ENCODE measurements around the gene PDXP. TPM values are rescaled to one million over a fixed set of nuclear protein-coding genes. Genes with fewer than 3 reads are reported as not detected.

PDXP gene
- total RNA-seq, 1 experiment from 2014 or later = 60.9 TPM

DNA sequence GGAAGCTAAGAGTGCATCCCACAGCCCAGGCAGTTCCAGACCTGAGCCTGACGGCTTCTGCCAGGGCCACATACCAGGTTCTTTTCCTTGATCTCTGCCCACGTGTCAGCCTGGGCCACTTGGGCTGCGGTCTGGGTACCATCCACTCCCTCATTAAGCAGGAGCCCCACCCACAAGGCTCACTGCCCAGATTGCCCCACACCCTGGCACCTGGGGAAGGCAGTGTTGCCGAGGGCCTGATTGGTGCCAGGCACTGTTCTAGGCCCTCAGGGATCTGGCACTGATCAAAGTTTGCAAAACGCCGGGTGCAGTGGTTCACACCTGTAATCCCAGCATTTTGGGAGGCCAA, 34.5 kb upstream of the PDXP start:
- H3K36me3 ChIP-seq (replicated peaks; ENCODE audit: control insufficient read depth, insufficient read depth, low read length) = peaks cover 32% of the 10 kb centered on the region
- H3K27me3 ChIP-seq (ENCODE audit: control insufficient read depth, insufficient read depth, low read length) = no peaks in the 10 kb centered on the region
- DNase-seq = no peak
- no peak overlapping the region for H3K4me3 ChIP-seq (ENCODE audit: insufficient read depth, low read depth, low read length)

DNA sequence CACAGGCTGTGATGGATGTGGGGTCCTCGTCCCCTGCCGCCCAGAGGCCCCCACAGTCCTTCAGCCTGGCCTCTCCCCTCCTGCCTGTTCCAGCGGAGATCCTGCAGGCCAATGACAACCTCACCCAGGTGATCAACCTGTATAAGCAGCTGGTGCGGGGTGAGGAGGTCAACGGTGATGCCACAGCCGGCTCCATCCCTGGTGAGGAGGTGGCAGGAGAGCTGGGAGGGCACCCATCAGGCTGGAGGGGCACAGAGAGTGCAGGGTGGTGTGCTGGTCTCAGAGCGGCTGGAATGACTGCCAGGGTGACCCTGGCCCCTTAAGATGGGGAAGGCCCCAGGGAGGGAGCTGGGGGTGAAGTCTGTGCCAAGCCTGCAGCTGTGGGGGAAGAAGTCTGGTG, 33.6 kb upstream of the PDXP start:
- no peak for DNase-seq
- Histone ChIP-seq H3K27me3 (ENCODE audit: control insufficient read depth, insufficient read depth, low read length) (no peaks in the 10 kb centered on the region), H3K4me3 (ENCODE audit: insufficient read depth, low read depth, low read length) (no peak overlapping the region), H3K36me3 (replicated peaks; ENCODE audit: control insufficient read depth, insufficient read depth, low read length) (peaks cover 33% of the 10 kb centered on the region)

DNA sequence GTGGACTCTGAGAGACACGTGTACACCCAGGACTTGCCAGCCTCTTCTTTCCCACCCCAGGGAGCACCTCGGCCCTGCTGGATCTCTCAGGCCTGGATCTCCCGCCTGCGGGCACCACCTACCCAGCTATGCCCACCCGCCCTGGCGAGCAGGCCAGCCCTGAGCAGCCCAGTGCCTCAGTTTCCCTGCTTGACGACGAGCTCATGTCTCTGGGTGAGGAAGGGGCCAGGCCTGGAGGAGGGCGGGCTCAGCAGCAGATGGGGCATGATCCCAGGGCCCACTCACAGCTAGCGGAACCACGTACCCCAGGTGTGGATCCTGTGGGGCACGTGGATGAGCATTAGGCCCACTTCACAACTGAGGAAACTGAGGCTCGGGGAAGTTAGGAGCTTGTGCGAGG, 32.8 kb upstream of the PDXP start:
- no peak for DNase-seq
- no peaks in the 10 kb centered on the region for H3K27me3 ChIP-seq (ENCODE audit: control insufficient read depth, insufficient read depth, low read length)
- no peak overlapping the region for H3K4me3 ChIP-seq (ENCODE audit: insufficient read depth, low read depth, low read length)
- H3K36me3 ChIP-seq (replicated peaks; ENCODE audit: control insufficient read depth, insufficient read depth, low read length) = peaks cover 28% of the 10 kb centered on the region

DNA sequence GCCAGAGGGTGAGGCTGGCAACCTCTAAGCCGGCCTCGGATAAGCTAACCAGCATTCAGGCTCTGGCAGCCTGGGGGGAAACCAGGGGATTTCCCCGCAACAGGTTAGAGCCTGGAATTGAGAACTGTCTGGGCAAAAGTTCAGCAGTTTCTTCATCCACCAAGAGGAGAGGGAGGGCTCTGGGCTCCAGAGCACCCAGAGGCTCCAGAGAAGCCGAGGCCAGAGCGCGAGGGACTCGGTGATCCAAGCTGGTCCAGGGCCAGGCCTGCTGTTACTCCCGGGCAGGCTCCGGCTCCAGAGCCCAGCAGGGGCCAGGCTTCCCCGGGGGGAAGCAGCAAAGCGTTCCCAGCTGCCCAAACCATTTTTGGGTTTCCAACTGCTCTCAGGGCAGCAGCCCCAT, 32.4 kb upstream of the PDXP start:
- H3K4me3 ChIP-seq (ENCODE audit: insufficient read depth, low read depth, low read length) = no peak overlapping the region
- peak; percentile 68 for DNase-seq
- H3K27me3 ChIP-seq (ENCODE audit: control insufficient read depth, insufficient read depth, low read length) = no peaks in the 10 kb centered on the region
- H3K36me3 ChIP-seq (replicated peaks; ENCODE audit: control insufficient read depth, insufficient read depth, low read length) = peaks cover 28% of the 10 kb centered on the region

DNA sequence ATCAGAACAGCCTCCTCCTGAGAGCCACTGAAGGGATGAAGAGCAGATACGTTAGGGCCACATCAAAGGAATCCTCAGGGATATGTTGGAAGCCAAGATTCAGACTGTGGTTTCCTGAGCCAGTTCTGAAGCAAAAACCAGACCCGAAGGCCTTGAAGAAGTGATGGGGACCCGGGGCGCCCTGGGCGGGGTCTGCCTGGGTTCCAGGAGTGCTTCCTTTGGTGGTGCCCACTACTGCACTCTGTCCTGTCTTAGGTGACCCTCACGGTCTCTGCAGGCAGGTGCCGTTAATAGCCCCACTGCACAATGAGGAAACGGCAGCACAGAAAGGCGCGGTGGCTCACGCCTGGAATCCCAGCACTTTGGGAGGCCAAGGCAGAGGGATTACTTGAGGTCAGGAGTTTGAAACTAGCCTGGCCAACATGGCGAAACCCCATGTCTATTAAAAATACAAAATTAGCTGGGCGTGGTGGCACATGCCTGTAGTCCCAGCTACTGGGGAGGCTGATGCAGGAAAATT, 31.9 kb upstream of the PDXP start:
- H3K27me3 ChIP-seq (ENCODE audit: control insufficient read depth, insufficient read depth, low read length) = no peaks in the 10 kb centered on the region
- H3K4me3 ChIP-seq (ENCODE audit: insufficient read depth, low read depth, low read length) = no peak overlapping the region
- DNase-seq = no peak
- peaks cover 26% of the 10 kb centered on the region for H3K36me3 ChIP-seq (replicated peaks; ENCODE audit: control insufficient read depth, insufficient read depth, low read length)

DNA sequence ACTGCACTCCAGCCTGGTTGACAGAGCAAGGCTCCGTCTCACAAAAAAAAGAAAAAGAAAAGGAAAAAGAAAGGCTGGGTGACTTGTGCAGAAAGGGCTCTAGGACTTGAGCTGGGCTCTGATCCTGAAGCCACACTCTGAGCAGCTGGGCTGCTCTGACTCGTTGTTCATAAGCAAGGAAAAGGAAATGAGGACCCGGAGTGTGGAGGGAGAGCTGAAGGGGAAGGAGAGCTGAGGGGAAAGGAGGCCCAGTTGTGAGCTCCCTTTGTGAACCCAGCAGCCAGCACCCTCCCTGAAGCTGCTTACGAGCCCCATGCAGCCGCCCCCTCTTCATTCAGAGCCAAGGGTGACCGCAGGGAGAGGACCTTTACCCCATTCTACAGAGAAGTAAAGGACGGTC, 31.4 kb upstream of the PDXP start:
- Histone ChIP-seq H3K4me3 (ENCODE audit: insufficient read depth, low read depth, low read length) (no peak overlapping the region), H3K36me3 (replicated peaks; ENCODE audit: control insufficient read depth, insufficient read depth, low read length) (peaks cover 26% of the 10 kb centered on the region), H3K27me3 (ENCODE audit: control insufficient read depth, insufficient read depth, low read length) (no peaks in the 10 kb centered on the region)
- DNase-seq = no peak

DNA sequence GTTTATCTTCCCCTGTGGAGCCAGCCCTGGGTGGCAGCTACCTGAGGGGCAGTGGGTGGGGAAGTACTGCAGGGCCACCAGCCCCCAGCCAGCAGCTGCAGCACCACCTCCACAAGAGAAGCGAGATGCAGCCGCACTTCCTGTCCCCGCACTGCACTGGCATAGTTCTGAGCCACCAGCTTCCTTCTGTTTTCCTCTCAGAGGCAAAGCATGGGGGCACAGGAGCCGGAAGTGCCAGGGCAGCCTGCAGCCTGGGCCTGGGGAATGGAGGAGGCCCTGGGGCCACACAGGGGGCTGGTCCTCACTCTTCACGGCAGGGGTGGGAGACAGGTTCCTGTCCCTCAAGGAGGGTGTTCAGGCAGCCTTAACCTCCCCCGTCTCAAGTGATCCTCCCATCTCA, 31.0 kb upstream of the PDXP start:
- DNase-seq = no peak
- Histone ChIP-seq H3K4me3 (ENCODE audit: insufficient read depth, low read depth, low read length) (no peak overlapping the region), H3K36me3 (replicated peaks; ENCODE audit: control insufficient read depth, insufficient read depth, low read length) (peaks cover 27% of the 10 kb centered on the region), H3K27me3 (ENCODE audit: control insufficient read depth, insufficient read depth, low read length) (no peaks in the 10 kb centered on the region)

DNA sequence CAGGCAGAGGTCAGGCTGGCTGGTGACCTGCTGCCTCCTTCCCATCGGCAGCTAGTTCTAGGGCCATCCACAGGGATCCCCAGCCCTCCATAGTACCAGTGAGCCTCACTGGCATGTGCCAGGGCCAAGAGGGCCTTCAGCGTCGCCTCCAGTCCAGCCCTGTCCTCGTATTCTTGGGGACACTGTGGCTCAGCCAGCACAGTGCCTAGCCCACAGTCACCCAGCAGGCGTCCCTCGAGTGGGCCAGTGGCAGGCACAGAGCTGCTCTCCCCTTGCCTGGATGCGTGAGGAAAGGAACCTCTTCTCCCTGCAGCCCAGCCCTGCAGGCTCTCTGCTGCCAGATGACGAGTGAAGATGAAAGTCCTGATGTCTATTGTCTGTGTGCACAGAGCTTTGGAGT, 29.7 kb upstream of the PDXP start:
- Histone ChIP-seq H3K36me3 (replicated peaks; ENCODE audit: control insufficient read depth, insufficient read depth, low read length) (peaks cover 24% of the 10 kb centered on the region), H3K4me3 (ENCODE audit: insufficient read depth, low read depth, low read length) (no peak overlapping the region), H3K27me3 (ENCODE audit: control insufficient read depth, insufficient read depth, low read length) (no peaks in the 10 kb centered on the region)
- no peak for DNase-seq

DNA sequence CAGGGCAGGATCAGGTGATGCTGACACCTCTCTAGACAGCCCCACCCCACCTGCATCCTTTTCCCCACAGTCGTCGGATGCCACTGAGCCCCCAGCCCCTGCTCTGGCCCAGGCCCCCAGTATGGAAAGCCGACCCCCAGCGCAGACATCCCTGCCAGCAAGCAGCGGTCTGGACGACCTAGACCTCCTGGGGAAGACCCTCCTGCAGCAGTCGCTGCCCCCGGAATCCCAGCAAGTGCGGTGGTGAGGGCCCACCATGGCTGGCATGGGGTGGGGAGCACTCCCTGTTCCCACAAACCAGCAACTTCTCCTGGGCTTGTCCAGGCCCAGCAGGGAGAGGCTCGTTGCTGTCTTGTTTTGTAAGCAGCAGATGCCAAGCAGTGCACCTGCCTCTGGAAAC, 28.6 kb upstream of the PDXP start:
- Histone ChIP-seq H3K27me3 (ENCODE audit: control insufficient read depth, insufficient read depth, low read length) (no peaks in the 10 kb centered on the region), H3K4me3 (ENCODE audit: insufficient read depth, low read depth, low read length) (no peak overlapping the region), H3K36me3 (replicated peaks; ENCODE audit: control insufficient read depth, insufficient read depth, low read length) (peaks cover 16% of the 10 kb centered on the region)
- DNase-seq = no peak

DNA sequence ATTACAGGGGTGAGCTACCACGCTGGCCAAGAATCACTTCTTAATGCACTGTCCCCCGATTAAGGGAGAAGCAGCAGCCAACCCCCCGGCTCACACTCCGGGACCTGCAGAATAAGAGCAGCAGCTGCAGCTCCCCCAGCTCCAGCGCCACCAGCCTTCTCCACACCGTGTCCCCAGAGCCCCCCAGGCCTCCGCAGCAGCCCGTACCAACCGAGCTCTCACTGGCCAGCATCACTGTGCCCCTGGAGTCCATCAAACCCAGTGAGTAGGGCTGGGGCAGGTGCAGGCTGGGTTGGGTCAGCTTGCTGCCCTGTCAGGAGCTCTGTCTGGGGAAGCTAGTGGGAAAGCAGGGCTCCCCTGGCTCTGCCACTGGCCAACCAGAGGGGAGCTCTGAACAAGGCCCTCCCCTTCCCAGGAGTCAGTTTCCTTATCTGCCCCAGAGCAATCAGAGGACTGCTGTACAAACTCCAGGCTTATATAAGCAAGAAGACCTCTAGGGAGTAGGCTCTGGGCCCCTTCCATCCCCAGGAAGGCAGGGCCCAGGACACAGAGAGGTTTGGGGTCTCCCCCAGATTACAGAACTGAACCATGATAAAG, 27.6 kb upstream of the PDXP start:
- Histone ChIP-seq H3K4me3 (ENCODE audit: insufficient read depth, low read depth, low read length) (no peak overlapping the region), H3K27me3 (ENCODE audit: control insufficient read depth, insufficient read depth, low read length) (no peaks in the 10 kb centered on the region), H3K36me3 (replicated peaks; ENCODE audit: control insufficient read depth, insufficient read depth, low read length) (peaks cover 12% of the 10 kb centered on the region)
- DNase-seq = peak; percentile 63

DNA sequence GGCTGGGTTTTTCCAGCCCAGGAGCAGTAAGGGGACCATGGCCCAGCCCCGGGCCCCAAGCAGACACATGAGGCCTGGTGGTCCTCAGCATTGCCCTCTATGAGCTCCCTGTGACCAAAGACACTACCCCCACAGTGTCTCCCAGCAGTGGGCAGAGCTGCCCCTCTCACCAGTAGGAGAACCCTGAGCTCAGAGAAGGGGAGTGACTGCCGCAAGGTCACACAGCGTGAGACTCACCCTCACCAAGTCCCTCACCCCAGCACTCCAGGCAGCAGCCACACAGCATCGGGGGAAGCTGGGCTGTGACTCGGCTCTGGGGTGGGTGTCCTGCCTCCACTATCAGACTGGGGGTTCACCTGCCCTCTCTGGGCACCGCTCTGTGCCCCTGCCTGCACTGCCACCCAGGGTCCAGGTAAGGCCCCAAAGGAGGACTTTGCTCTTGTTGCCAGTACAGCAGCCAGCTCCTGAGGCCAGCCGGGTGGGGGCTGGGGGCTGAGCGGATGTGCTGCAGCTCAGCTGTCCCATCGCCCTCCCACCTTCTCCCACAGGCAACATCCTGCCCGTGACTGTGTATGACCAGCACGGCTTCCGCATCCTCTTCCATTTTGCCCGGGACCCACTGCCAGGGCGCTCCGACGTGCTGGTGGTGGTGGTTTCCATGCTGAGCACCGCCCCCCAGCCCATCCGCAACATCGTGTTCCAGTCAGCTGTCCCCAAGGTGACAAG, 26.9 kb upstream of the PDXP start:
- H3K36me3 ChIP-seq (replicated peaks; ENCODE audit: control insufficient read depth, insufficient read depth, low read length) = peaks cover 8% of the 10 kb centered on the region
- peak; percentile 64 for DNase-seq

DNA sequence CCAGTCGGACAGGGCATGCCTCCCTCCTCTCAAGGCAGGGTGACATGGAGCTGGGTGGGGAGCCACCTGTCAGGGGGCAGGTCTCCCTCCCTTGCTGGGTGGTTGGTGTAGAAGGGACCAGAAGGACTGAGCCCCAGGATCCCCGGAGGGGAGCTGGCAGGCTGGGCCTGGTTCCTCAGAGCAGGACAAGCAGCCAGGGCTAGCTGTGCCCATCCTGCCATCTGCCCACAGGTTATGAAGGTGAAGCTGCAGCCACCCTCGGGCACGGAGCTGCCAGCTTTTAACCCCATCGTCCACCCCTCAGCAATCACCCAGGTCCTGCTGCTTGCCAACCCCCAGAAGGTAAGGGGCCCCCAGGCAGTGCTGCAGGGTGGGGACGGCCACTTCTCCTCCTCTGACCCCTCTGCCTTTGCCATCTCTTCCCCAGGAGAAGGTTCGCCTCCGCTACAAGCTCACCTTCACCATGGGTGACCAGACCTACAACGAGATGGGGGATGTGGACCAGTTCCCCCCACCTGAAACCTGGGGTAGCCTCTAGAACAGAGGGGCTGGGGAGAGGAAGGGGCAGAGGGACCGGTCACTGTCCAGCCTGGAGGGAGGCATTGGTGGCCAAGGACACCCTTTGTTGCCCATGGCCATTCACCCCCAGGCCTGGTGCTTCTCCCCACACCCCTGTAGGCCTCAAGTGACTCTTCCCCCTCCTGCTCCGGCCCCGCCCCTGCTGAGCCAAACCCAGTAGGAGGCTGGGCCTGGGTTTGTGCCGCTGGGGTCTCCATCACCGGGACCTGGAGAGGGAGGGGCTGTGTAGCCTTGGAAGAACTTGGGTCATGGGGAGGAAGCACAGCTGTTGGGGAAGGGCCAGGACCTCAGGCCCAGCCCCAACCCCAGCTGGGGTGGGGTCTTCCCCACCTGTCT, 26.1 kb upstream of the PDXP start:
- peak; percentile 66 for DNase-seq
- Histone ChIP-seq H3K4me3 (ENCODE audit: insufficient read depth, low read depth, low read length) (no peak overlapping the region), H3K36me3 (replicated peaks; ENCODE audit: control insufficient read depth, insufficient read depth, low read length) (peaks cover 8% of the 10 kb centered on the region), H3K27me3 (ENCODE audit: control insufficient read depth, insufficient read depth, low read length) (no peaks in the 10 kb centered on the region)

More for the DNA sequence above, 26.9 kb upstream of the PDXP start:
- Histone ChIP-seq H3K27me3 (ENCODE audit: control insufficient read depth, insufficient read depth, low read length) (no peaks in the 10 kb centered on the region), H3K4me3 (ENCODE audit: insufficient read depth, low read depth, low read length) (no peak overlapping the region)

DNA sequence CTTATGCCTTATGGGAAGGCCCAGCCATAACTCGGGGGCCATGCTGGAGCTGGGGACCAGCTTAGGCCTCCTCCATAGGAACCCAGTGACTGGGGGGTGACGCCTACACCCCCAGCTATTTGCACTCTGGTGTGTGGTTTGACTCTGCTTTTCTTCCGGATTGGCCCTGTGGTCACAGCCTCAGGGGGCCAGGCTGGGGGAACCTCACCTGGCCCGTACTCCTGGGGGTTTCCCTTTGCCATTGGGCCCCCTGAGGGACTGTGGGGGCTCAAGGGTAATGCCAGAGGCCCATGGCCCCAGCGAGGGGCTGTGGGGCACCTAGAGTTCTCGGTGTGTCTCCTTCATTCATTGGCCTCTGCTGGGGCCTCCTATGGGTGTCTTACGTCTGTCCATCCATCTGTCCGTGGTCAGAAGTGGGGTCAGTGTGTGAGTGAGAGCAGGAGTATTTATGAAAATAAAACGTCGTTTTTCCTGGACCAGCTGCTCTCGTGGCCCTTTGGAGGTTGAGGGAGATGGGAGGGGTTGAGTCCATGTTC, 25.4 kb upstream of the PDXP start:
- Histone ChIP-seq H3K36me3 (replicated peaks; ENCODE audit: control insufficient read depth, insufficient read depth, low read length) (peaks cover 8% of the 10 kb centered on the region), H3K27me3 (ENCODE audit: control insufficient read depth, insufficient read depth, low read length) (no peaks in the 10 kb centered on the region)

DNA sequence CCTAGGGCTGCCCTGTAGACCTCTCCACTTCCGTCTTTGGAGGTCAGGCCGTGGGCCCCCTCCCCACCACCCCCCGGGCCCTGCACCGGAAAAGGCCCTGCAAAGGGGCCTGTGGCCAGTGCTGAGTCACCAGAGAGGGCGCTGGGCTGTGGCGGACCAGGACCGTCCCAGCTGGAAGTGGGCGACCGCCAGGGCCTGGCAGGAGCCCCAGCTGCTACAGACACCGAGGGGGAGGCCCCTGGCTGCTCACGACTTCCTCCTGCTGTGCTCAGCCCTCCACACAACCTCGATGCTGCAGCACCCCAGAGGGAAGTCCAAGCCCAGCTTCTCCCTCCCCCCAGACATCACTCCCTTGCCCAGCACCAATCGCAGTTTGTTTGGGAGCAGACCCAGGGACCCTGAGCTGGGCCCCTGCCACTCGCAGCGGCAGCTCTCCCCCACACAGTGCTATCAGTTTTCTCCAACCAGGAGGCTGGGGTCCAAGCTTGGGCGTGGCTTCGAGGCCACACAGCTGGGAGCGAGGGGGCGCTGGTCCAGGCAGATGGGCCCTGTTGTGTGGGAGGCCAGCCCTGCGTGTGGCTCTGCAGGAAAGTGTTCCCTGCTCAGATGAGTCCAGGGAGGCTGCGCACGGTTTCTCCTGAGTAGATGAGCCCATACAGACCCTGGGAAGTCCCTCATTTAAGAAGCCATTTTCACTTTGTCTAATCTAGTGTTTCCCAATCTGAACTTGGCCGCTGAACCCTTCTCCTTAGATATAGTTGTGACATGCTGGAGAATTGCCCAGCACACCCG, 24.7 kb upstream of the PDXP start:
- H3K4me3 ChIP-seq (ENCODE audit: insufficient read depth, low read depth, low read length) = peak overlapping the region; percentile 20; the same call in 1 of the 2 replicates

More for the DNA sequence above, 25.4 kb upstream of the PDXP start:
- DNase-seq = no peak
- H3K4me3 ChIP-seq (ENCODE audit: insufficient read depth, low read depth, low read length) = no peak overlapping the region

More for the DNA sequence above, 24.7 kb upstream of the PDXP start:
- Histone ChIP-seq H3K27me3 (ENCODE audit: control insufficient read depth, insufficient read depth, low read length) (no peaks in the 10 kb centered on the region), H3K36me3 (replicated peaks; ENCODE audit: control insufficient read depth, insufficient read depth, low read length) (peaks cover 7% of the 10 kb centered on the region)
- peak; percentile 92 for DNase-seq

All from H7 (cell line).